IPS-18a (cell line): Measurements from ENCODE around the gene DENND1A.
"Not testable (repeated sequence)": the region's sequence is repeated elsewhere in the genome, so short reads cannot be mapped to it uniquely, and the experiment has no call there.

Experiments used
- H3K27ac ChIP-seq: one replicate; pipeline ENCODE4 v1.5.1; 2013; ENCODE audit warnings: low read length
- H3K27me3 ChIP-seq: one replicate; pipeline ENCODE4 v1.6.1; 2013; ENCODE audit warnings: mild to moderate bottlenecking, low read length; ENCODE audit not compliant: control insufficient read depth, insufficient read depth
- H3K36me3 ChIP-seq: one replicate; pipeline ENCODE4 v1.6.1; 2013; ENCODE audit warnings: low read depth, low read length; ENCODE audit not compliant: control insufficient read depth
- H3K4me1 ChIP-seq: one replicate; pipeline ENCODE4 v1.6.1; 2013; ENCODE audit warnings: low read depth, low read length; ENCODE audit not compliant: control insufficient read depth
- H3K4me3 ChIP-seq: one replicate; pipeline ENCODE4 v1.5.1; 2013; ENCODE audit warnings: low read length
- H3K9ac ChIP-seq: one replicate; pipeline ENCODE4 v1.6.1; 2013; ENCODE audit warnings: mild to moderate bottlenecking, low read length, moderate library complexity
- H3K9me3 ChIP-seq: one replicate; pipeline ENCODE4 v1.6.1; 2013; ENCODE audit warnings: low read depth, low read length; ENCODE audit not compliant: control insufficient read depth

The DENND1A gene

DNA sequence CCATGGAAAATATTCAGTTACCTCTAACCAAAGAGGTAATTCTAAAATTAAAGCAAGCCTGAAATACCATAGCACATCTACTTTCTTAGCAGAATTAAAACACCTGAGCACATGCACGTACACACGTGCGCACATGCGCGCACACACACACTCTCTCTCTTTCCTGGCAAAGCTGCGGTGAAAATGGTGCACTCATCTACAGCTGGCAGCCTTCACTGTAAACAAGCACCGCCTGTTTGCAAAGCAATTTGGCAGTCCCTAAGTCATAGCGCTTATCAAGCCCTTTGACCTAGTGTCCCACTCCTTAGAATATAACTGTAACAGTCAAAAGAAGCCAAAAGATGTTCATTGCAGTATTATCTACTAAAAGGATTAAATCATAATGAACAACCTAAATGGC, 278.7 kb downstream of the DENND1A start:
- Histone ChIP-seq H3K4me3 (no peak overlapping the region), H3K9ac (no peak overlapping the region), H3K4me1 (peaks cover 3% of the 10 kb centered on the region), H3K36me3 (no peaks in the 10 kb centered on the region), H3K9me3 (no peaks in the 10 kb centered on the region), H3K27me3 (no peaks in the 10 kb centered on the region), H3K27ac (no peak overlapping the region)

DNA sequence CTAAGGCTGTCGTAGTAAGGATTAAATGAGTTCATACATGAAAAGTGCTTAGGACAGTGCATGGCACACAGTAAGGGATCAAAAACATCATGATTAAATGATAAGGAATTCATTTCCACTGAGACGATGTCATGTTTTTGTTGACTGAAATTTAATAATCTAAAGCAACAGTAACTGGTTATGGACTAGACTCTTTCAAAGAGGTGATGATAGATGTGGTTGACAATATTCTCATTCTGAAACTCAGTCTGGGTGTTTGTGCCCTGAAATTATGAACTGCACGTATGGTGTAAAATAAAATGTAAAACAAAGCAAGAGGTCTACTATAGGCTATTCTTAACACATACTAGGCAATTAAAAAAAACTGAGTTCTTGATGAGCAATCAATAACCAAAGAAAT, 280.0 kb downstream of the DENND1A start:
- no peaks in the 10 kb centered on the region for H3K27me3 ChIP-seq
- no peak overlapping the region for H3K4me3 ChIP-seq
- no peaks in the 10 kb centered on the region for H3K9me3 ChIP-seq
- H3K9ac ChIP-seq, result no peak overlapping the region
- H3K27ac ChIP-seq, result no peak overlapping the region
- H3K36me3 ChIP-seq, result no peaks in the 10 kb centered on the region
- peaks cover under 1% of the 10 kb centered on the region for H3K4me1 ChIP-seq

DNA sequence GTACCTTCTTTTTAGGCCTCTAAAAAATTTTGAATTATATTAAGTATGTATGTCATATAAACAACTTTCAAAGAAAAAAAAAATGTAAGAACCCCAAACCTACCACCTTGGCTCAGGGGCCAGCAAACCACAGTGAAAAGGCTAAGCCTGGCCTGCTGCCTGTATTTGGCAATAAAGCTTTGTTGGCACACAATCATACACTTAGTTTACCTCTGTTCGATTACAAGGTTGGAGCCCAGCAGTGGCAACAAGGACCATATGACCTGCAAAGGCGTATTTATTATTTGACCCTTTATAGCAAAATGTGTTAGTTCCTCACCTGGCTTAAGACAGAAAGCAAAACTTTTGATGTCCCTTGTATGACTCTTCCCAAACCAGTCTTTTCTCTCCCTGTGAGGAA, 282.8 kb downstream of the DENND1A start:
- no peaks in the 10 kb centered on the region for H3K9me3 ChIP-seq
- H3K27me3 ChIP-seq, result no peaks in the 10 kb centered on the region
- no peak overlapping the region for H3K9ac ChIP-seq

DNA sequence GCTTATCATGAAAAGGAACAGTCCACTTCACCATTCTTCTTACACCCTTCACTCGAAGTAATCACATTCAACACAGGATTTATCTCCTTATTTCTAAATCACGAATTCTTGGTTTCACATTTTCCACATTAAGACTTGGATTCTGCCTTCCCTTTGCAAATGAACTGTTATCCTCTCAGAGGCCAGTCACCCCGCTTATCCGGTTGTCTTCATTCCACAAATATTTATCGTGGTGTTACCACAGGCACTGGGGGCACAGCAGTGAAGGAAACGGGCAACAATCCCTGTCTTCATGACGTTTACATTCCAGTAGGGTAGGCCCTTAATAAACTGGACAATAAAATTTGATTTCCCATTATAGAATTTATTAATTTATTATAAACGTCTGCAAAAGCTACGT, 284.2 kb downstream of the DENND1A start:
- H3K4me3 ChIP-seq, result no peak overlapping the region
- no peaks in the 10 kb centered on the region for H3K27me3 ChIP-seq
- H3K4me1 ChIP-seq, result no peaks in the 10 kb centered on the region
- H3K27ac ChIP-seq, result no peak overlapping the region
- H3K9ac ChIP-seq, result no peak overlapping the region
- no peaks in the 10 kb centered on the region for H3K36me3 ChIP-seq
- H3K9me3 ChIP-seq, result no peaks in the 10 kb centered on the region

More for the DNA sequence above, 282.8 kb downstream of the DENND1A start:
- Histone ChIP-seq H3K4me1 (no peaks in the 10 kb centered on the region), H3K4me3 (no peak overlapping the region), H3K36me3 (no peaks in the 10 kb centered on the region), H3K27ac (no peak overlapping the region)

DNA sequence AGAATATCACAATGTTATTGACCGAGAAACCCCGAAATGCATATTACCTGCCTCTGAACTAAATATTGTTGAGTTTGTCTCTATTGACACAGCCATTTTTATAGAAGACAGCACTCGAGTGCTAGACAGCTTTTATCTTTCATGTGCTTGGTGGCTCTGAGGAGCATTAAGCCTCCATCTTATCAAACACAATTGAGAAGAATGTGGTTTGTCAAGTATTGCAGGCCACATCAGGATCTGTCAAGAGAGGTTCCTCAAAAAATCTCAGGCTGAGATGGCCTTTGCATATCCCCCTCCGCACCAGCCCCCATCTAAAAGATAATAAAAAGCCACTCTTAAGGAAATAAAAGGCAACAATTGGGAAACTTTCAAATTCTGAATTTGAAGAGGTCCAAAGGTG, 284.8 kb downstream of the DENND1A start:
- Histone ChIP-seq H3K4me1 (no peaks in the 10 kb centered on the region), H3K4me3 (no peak overlapping the region), H3K36me3 (no peaks in the 10 kb centered on the region), H3K9me3 (no peaks in the 10 kb centered on the region), H3K9ac (no peak overlapping the region), H3K27me3 (no peaks in the 10 kb centered on the region), H3K27ac (no peak overlapping the region)

DNA sequence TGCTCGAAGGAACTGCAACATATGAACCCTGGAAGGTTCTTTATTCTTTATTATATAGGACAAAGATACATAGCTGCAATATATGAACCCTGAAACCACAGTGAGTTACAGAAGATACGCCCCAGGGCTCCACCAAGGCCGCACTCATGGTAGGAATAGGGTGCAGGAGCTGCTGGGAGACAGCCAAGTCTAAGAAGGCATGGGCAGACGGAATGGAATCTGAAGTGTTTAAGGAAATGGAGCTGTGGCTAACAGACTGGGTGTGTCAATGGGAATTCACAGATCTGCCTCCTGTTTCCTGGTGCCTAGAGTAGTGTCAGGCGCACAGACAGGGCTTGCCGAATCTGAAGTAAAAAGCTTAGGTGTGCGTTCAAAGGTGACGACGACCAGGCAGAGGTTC, 286.4 kb downstream of the DENND1A start:
- H3K4me3 ChIP-seq, result no peak overlapping the region
- no peaks in the 10 kb centered on the region for H3K27me3 ChIP-seq
- H3K9ac ChIP-seq, result no peak overlapping the region
- H3K36me3 ChIP-seq, result no peaks in the 10 kb centered on the region
- H3K4me1 ChIP-seq, result no peaks in the 10 kb centered on the region
- H3K9me3 ChIP-seq, result no peaks in the 10 kb centered on the region
- H3K27ac ChIP-seq, result no peak overlapping the region

DNA sequence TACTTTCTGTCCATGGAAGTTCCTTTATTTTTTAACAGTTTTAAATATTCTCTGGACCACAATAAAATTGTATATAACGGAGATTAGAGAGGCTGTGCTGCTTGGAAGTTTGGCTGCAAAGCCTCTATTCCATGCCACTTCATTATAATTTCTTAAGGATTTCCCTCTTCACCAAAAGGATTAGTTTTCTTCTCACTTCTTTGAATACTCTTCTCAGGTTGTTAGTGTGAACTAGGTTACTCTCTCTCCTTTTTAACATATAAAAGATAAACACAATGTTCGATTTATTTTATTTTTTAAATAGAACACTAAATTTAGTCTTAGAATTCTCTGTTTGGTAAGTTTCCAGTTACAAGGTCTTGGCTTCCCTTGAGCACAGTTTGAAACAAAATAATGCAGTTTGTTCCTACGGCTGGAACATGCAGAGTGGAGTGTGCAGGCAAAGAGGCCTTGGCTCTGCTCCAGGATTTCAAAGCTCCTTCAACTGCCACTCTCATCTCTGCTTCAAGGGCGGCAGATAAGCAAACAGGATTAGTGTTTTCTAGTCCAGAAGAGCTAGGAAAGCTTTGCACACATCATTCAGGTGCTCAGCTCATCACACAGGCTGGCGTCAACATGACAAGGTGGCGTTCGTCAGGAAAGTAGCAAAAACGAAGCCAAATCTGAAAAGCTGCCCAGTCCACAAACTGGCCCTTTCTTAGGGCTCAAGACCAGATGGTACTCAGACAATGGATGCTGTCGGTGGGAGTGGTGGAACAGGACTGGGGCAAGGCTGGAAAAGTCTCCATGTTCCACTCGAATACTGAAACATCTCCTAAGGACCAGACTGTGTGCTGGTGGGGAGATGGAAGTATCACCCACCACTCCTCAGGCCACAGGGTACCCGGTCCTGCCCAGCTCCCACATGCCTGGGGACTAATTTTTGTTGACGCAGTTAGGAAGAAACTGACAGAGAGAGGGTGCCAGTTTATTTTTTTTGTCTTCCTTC, 287.3 kb downstream of the DENND1A start:
- H3K36me3 ChIP-seq, result no peaks in the 10 kb centered on the region
- no peaks in the 10 kb centered on the region for H3K27me3 ChIP-seq
- H3K9ac ChIP-seq, result no peak overlapping the region
- no peaks in the 10 kb centered on the region for H3K4me1 ChIP-seq
- no peak overlapping the region for H3K4me3 ChIP-seq
- no peak overlapping the region for H3K27ac ChIP-seq
- no peaks in the 10 kb centered on the region for H3K9me3 ChIP-seq

DNA sequence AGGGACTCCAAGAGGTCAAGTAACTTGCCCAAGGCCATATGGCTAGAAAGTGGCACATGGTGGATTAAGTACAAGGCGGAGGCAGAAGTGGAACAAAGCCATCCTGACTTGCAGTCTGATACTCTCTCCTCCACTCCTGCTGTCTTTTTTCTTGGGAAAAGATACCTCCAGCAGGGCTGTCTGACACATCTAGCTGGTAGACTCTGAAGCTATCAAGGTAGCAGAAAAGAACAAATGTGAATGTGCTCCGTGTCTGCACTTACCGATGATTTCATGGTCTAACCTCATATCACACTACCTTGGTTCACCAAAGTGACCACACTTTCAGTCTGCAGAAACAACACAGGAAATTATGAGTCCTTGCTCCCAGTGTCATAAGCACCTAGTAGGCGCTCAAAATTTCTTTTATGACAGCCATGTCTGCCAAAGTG, 289.1 kb downstream of the DENND1A start:
- H3K9ac ChIP-seq, result no peak overlapping the region
- H3K36me3 ChIP-seq, result no peaks in the 10 kb centered on the region
- H3K27ac ChIP-seq, result no peak overlapping the region
- no peaks in the 10 kb centered on the region for H3K9me3 ChIP-seq
- H3K27me3 ChIP-seq, result no peaks in the 10 kb centered on the region
- H3K4me1 ChIP-seq, result no peaks in the 10 kb centered on the region
- no peak overlapping the region for H3K4me3 ChIP-seq

DNA sequence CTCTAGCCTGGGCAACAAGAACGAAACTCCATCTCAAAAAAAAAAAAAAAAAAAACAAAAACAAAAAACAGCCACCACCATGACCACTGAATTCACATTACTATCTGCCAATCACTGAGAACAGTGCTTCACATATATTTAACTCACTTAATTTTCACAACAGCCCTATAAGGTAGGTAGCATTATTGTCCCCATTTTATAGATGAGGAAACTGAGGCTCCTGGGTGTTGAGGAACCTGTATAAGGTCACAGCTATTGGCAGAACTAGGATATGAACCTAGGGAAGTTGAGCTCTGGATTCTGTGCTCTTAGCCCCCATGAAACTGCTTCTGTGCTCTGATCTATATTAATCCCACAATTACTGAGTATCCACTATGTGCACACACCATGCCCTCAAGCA, 290.2 kb downstream of the DENND1A start:
- Histone ChIP-seq H3K27me3 (no peaks in the 10 kb centered on the region), H3K36me3 (no peaks in the 10 kb centered on the region), H3K9ac (no peak overlapping the region), H3K27ac (no peak overlapping the region), H3K9me3 (no peaks in the 10 kb centered on the region), H3K4me1 (no peaks in the 10 kb centered on the region), H3K4me3 (no peak overlapping the region)

DNA sequence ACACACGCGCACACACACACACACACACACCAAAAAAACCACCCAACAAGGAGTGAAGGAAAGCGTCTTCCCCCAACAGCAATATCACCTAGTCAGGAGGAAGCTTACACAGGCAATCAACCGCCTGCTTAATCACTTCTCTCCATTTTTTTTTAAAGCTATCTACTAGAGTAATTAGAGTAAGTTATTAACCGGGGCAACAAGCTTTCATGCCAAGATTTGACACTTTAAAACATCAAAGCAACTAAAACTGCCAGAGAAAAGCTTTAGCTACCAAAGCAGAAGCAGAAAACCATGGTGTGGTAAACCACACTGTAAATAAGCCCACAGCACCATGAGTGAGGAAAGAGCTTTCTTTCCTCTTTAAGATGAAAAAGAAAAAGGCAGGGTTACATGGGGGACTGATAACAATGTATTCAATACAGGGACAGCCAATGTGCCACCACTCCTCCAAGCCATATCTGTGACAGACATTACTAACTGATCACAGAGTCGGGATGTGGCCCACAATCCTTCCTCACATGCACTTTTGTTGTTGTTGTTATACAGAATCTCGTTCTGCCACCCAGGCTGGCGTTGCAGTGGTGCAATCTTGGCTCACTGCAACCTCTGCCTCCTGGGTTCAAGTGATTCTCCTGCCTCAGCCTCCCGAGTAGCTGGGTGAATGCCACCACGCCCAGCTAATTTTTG, 291.8 kb downstream of the DENND1A start:
- Histone ChIP-seq H3K4me3 (no peak overlapping the region), H3K36me3 (no peaks in the 10 kb centered on the region), H3K9ac (no peak overlapping the region), H3K27me3 (no peaks in the 10 kb centered on the region), H3K27ac (no peak overlapping the region), H3K9me3 (no peaks in the 10 kb centered on the region), H3K4me1 (no peaks in the 10 kb centered on the region)

DNA sequence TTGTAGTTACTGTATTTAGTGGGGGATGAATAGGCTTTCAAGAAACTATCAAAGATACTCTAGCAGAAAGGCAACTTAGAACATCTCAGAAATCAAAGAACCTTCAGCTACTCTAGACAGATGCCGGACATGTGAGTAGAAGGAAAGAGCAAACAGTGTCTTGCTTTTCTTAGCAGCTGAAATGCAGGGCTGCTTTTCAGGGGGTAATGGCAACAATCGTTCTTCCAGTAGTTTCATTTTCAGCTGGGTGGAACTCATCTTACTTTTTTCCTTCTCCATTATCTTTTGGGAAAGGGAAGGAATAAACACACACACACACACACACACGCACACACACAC, 292.4 kb downstream of the DENND1A start:
- Histone ChIP-seq H3K27ac (no peak overlapping the region), H3K4me3 (no peak overlapping the region), H3K9ac (no peak overlapping the region), H3K27me3 (no peaks in the 10 kb centered on the region), H3K9me3 (no peaks in the 10 kb centered on the region), H3K36me3 (no peaks in the 10 kb centered on the region), H3K4me1 (no peaks in the 10 kb centered on the region)

DNA sequence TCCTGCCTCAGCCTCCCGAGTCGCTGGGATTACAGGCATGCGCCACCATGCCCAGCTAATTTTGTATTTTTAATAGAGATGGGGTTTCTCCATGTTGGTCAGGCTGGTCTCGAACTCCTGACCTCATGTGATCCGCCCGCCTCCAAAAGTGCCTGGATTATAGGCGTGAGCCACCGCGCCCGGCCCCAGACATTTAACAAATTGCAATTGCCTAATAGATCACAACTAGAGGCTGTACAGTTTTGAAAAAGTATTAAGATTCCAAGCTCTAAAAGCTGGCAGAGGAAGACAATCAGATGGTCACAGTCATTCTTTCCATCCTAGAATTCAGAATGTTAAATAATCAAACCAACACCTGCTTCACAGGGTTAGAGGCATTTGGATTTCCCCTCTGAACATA, 293.1 kb downstream of the DENND1A start:
- not testable (repeated sequence) for H3K9ac ChIP-seq, H3K27ac ChIP-seq

More for the DNA sequence above, 293.1 kb downstream of the DENND1A start:
- H3K9me3 ChIP-seq, H3K4me3 ChIP-seq, H3K27me3 ChIP-seq, H3K36me3 ChIP-seq, H3K4me1 ChIP-seq: not testable (repeated sequence)
